AG10803 (cell line): ENCODE measurements around the gene HLA-DQB1.
"Not testable (repeated sequence)": the region's sequence is repeated elsewhere in the genome, so short reads cannot be mapped to it uniquely, and the experiment has no call there.

Experiments used
- DNase-seq: peaks from one replicate; pipeline ENCODE4 v3.0.0; 2010; ENCODE audit warnings: low read depth
- H3K4me3 ChIP-seq: 2 replicates; pipeline ENCODE4 v1.5.1; 2011; ENCODE audit warnings: mild to moderate bottlenecking, low read length, control low read depth
- CTCF ChIP-seq: conservative IDR thresholded peaks from 2 replicates; pipeline ENCODE4 v1.5.1; 2011; ENCODE audit warnings: mild to moderate bottlenecking, low read length, control low read depth, inconsistent platforms

The HLA-DQB1 gene

GRCh38 chr6:32642720-32643106 is 23.7 kb downstream of the HLA-DQB1 start:
- no peak for TF ChIP-seq CTCF
- H3K4me3 ChIP-seq = no peak overlapping the region
- DNase-seq = no peak

DNA sequence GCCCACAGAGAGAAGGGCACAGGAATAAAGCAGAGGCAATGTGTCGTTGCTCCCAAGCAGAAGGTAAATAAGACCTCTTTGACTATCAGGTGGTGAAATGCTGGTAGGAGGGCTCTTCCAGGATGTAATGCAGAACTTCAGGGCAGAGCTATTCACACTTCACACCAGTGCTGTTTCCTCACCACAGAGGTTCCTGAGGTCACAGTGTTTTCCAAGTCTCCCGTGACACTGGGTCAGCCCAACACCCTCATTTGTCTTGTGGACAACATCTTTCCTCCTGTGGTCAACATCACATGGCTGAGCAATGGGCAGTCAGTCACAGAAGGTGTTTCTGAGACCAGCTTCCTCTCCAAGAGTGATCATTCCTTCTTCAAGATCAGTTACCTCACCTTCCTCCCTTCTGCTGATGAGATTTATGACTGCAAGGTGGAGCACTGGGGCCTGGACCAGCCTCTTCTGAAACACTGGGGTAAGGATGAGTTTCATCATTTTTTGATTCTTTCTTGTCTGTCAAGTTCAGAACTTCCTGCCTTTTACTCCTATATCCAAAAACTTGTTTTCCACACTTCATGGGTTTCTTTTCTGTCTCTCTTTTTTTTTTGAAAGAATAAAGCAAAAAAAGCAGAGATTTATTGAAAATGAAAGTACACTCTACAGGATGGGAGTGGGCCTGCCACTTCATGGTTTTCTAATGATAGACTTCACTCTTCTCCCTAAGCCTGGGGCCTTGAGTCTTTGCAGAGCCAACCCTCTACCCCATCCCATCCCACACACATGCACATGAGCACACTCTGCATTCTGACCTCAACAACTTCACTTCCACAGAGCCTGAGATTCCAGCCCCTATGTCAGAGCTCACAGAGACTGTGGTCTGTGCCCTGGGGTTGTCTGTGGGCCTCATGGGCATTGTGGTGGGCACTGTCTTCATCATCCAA is 24.4 kb downstream of the HLA-DQB1 start:
- not testable (repeated sequence) for DNase-seq, H3K4me3 ChIP-seq

DNA sequence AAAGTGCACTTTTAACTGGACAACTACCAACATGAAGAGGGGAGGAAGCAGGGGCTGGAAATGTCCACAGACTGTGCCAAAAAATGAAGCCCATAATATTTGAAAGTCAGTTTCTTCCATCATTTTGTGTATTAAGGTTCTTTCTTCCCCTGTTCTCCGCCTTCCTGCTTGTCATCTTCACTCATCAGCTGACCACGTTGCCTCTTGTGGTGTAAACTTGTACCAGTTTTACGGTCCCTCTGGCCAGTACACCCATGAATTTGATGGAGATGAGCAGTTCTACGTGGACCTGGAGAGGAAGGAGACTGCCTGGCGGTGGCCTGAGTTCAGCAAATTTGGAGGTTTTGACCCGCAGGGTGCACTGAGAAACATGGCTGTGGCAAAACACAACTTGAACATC is 25.3 kb downstream of the HLA-DQB1 start:
- H3K4me3 ChIP-seq = no peak overlapping the region
- TF ChIP-seq CTCF = no peak
- no peak for DNase-seq

DNA sequence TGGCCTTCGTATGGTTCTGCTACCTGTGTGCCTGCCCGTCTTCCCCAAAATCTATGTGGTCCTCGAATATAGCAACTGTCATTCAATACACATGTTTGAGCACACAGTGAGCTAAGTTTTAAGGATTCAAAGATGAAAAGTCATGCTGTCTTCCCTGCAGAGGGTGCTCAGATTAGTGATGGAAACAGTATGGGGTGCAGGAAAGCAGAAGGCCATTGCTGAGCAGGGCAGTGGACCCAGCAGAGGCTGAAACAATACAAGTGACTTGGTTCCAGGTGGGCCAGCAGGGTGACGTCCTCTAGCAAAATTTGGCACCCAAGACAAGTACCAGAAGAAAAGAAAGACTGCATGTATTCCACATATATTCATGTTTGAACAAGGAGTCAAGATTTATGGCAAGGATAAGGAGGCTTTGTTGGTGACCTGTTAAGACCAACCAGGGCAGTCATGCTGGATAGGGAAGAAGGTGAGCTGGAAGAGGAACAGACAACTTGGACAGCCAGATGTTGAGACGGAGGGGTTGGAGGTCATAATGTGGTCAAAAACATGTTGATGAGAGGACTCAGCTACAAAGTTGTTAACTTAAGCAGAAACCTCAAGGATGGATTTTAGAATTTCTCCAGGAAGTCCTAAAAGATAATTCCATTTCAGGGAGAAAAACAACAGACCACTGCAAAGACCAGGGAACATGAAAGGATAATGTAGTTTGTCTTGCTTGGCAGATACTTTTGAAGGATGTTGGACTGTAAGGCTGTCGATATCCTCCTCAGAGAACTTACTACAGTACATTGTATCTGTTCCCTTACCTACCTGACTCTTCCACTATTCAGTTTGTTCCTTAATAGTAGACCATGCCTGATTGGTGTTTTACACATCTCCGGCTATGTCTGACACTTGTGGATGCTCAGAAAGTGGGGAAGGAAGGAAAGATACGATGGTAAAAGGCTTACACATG is 26.7 kb downstream of the HLA-DQB1 start:
- DNase-seq = no peak
- no peak overlapping the region for H3K4me3 ChIP-seq
- TF ChIP-seq CTCF = no peak

DNA sequence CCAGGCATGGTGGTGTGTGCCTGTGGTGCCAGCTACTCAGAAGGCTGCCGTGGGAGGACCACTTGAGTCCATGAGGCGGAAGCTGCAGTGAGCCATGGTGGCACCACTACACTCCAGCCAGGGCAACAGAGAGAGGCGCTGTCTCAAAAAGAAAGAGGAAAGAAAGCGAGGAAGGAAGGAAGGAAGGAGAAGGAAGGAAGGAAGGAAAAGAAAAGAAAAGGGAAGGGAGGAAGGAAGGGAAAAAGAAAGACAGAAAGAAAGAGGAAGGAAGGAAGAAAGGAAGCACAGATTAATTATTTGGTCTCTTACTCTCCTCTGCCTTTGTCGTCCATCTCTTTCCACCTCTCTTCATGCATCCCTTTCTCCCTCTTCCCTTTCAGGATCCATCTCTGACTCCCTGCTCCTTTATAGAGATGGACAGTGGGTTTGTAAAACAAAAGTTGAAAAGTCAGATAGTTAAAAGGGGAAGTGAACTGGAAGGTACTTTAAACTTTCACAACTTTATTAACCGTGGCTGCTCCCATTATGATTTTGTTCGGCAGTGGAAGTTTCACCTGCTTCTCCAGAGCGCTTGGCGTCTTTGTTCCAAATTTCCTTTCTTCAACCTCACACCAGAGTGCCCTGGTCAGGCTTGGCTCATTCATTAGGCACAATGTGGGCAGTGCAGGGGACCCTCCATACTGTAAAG is 27.8 kb downstream of the HLA-DQB1 start:
- no peak for TF ChIP-seq CTCF
- H3K4me3 ChIP-seq = no peak overlapping the region
- no peak for DNase-seq

GRCh38 chr6:32637883-32638282 is 28.6 kb downstream of the HLA-DQB1 start:
- H3K4me3 ChIP-seq = no peak overlapping the region
- no peak for DNase-seq
- no peak for TF ChIP-seq CTCF

DNA sequence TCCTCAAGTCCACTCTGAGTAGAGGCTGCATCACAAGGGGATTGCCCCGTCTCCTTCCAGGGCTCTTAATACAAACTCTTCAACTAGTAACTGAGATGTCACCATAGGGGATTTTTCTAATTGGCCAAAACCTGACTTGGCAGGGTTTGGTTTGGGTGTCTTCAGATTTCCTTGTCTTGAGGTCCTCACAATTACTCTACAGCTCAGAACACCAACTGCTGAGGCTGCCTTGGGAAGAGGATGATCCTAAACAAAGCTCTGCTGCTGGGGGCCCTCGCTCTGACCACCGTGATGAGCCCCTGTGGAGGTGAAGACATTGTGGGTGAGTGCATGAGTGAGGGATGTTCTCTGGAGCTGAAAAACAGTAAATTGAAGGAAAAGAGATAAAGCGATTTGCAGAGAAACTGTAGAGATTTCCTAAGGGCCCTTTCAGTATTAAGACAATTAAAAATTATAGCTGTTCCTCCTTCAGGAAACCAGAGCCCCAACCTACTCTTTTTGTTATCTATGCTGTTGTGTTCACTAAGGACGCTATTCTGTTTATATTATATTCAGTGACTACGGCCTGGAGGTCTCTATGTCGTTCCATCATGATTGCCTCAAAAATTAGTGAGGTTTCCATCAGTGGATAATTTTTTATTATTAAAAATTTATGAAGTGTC is 29.1 kb downstream of the HLA-DQB1 start, which contains the start of gene HLA-DQA1:
Gene HLA-DQA1 (plus strand): TSS at position 188 of the 662 bp plus-strand sequence. CDS start 53 bp downstream, at position 241.
- DNase-seq = no peak
- no peak within 1 kb of the TSS for H3K4me3 ChIP-seq
- TF ChIP-seq CTCF = no peak
